BLaER1 treated with 17β-estradiol and CSF1 and Interleukin-3, amounts not matched to agents 10 nM and 100 nM (cell line): ENCODE results near the gene PLPP4.

Experiments used
- H3K27ac ChIP-seq, 11 experiments: shearing (Covaris generic); formaldehyde crosslinking; 2 replicates each; pipeline ENCODE4 v1.8.1; 2022
- H3K27me3 ChIP-seq, 11 experiments: shearing (Covaris generic); formaldehyde crosslinking; 2 replicates each; pipeline ENCODE4 v1.8.1; 2022
- H3K36me3 ChIP-seq, 11 experiments: shearing (Covaris generic); formaldehyde crosslinking; 2 replicates each; pipeline ENCODE4 v1.8.1; 2022
- H3K4me1 ChIP-seq, 10 experiments: shearing (Covaris generic); formaldehyde crosslinking; 2 replicates each; pipeline ENCODE4 v1.8.1; 2022
- H3K4me2 ChIP-seq, 11 experiments: shearing (Covaris generic); formaldehyde crosslinking; 2 replicates each; pipeline ENCODE4 v1.8.1; 2022
- H3K4me3 ChIP-seq, 10 experiments: shearing (Covaris generic); formaldehyde crosslinking; 2 replicates each; pipeline ENCODE4 v1.8.1; 2022
- H3K9ac ChIP-seq, 11 experiments: shearing (Covaris generic); formaldehyde crosslinking; 2 replicates each; pipeline ENCODE4 v1.8.1; 2022
- H3K9me3 ChIP-seq, 11 experiments: shearing (Covaris generic); formaldehyde crosslinking; replicated peaks in 1 of 11; 2 replicates each; pipeline ENCODE4 v1.8.1; 2022
- H4K20me1 ChIP-seq, 11 experiments: shearing (Covaris generic); formaldehyde crosslinking; 2 replicates each; pipeline ENCODE4 v1.8.1; 2022
- Cebpa-rat ChIP-seq, 11 experiments: shearing (Covaris generic); IDR thresholded peaks; 2 replicates each; pipeline ENCODE4 v1.8.1; 2022

PLPP4 gene

DNA sequence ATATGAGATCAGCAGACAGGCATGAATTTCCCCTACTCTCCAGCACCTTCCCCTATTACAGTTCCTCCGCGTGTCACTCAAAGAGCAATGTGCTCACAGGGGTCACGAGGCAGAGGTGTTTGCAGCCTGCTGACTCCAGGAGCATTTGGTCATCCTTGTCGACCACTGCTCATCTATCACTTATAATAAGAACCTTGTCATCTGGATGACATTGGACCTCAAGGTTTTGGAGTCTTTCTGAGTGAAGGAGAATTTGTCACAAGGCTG is 32.9 kb upstream of the PLPP4 start:
- H3K36me3 ChIP-seq: no peaks in the 10 kb centered on the region
- no peak overlapping the region for H3K4me3 ChIP-seq
- no peaks in the 10 kb centered on the region; a peak in 1 of 22 replicates for H3K27me3 ChIP-seq
- peaks cover 0 to 10% (median 0%) of the 10 kb centered on the region in 11 experiments; a peak in 3 of 22 replicates for H3K9me3 ChIP-seq
- no peaks in the 10 kb centered on the region for H4K20me1 ChIP-seq
- no peak overlapping the region for H3K4me2 ChIP-seq
- no peak overlapping the region for H3K9ac ChIP-seq
- no peak for TF ChIP-seq Cebpa-rat (IDR thresholded peaks at IDR 0.05)
- H3K4me1 ChIP-seq: peaks cover 0 to 22% (median 0%) of the 10 kb centered on the region in 10 experiments; a peak in 3 of 20 replicates
- H3K27ac ChIP-seq: no peak overlapping the region

DNA sequence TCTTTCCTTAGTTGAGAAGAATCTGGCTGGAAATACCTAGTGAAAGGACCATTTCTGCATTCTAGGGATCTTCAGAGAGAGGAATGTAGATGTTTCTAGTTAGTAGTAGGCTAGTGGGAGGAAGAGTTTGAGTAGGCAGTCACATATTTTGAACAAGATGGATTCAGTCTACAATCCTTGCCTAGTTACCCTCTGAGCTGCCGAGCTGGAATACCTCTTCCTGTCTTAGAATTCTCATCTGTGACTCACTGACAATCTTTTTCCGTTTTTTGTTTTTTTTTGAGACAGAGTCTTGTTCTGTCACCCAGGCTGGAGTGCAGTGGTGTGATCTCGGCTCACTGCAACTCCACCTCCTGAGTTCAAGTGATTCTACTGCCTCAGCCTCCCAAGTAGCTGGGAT is 30.7 kb upstream of the PLPP4 start:
- Histone ChIP-seq H3K27ac (no peak overlapping the region), H3K4me2 (peak overlapping the region in 1 of 11 experiments; percentile 17; a peak in 1 of 22 replicates), H3K27me3 (no peaks in the 10 kb centered on the region; a peak in 1 of 22 replicates), H3K9me3 (peaks cover 0 to 10% (median 0%) of the 10 kb centered on the region in 11 experiments; a peak in 3 of 22 replicates), H4K20me1 (no peaks in the 10 kb centered on the region), H3K4me1 (peaks cover 0 to 15% (median 0%) of the 10 kb centered on the region in 10 experiments; a peak in 2 of 20 replicates), H3K4me3 (no peak overlapping the region), H3K36me3 (no peaks in the 10 kb centered on the region), H3K9ac (no peak overlapping the region)
- TF ChIP-seq Cebpa-rat (IDR thresholded peaks at IDR 0.05): no peak

DNA sequence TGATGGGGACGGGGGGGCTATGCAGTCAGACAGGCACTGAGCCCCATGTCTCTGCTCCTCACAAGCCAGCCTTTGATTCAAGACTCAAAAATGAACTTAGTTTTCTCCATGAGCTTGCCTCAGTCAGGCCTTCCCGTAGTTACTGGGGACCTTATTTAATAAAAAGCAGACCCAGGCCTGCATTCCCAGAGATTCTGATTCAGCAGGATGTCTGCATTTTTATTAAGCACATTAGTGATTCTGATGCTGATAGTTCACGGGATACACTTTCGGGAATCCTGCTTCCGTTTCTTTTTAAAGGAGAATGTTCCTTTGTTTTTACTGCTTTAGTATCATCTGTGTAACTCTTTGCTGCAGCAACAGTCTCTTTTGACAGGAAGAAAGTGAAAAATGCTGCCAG is 28.3 kb upstream of the PLPP4 start:
- no peak overlapping the region for H3K27ac ChIP-seq
- no peaks in the 10 kb centered on the region for H4K20me1 ChIP-seq
- no peak overlapping the region for H3K9ac ChIP-seq
- no peaks in the 10 kb centered on the region for H3K36me3 ChIP-seq
- H3K27me3 ChIP-seq: no peaks in the 10 kb centered on the region
- peaks cover 0 to 10% (median 0%) of the 10 kb centered on the region in 11 experiments; a peak in 3 of 22 replicates for H3K9me3 ChIP-seq
- no peak for TF ChIP-seq Cebpa-rat (IDR thresholded peaks at IDR 0.05)
- 0 out of 20 replicates have a peak, but pooled peaks cover 0 to 4% (median 0%) of the 10 kb centered on the region in 10 experiments for H3K4me1 ChIP-seq
- no peak overlapping the region for H3K4me3 ChIP-seq
- H3K4me2 ChIP-seq: no peak overlapping the region

DNA sequence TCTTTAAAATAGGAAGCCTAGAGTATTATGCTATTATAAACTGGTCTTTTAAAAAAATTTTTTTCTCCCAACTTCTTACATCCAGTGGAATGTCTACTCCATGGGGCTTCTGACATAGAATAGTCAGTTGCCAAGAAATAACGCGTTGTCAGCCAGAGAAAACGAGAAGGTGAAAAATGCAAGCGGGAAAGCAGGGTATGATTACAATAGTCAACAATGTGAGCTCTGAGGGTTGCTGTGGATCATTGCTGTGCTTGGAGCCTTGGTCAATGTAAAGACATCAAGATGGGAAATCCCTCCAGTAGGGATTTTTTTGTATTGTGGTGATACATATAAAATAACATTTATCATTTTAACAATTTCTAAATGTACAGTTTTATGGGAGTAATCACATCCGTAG is 27.6 kb upstream of the PLPP4 start:
- Histone ChIP-seq H3K27me3 (no peaks in the 10 kb centered on the region), H3K4me3 (no peak overlapping the region), H3K4me2 (no peak overlapping the region), H4K20me1 (no peaks in the 10 kb centered on the region), H3K9ac (no peak overlapping the region), H3K27ac (no peak overlapping the region), H3K9me3 (peaks cover 0 to 10% (median 0%) of the 10 kb centered on the region in 11 experiments; a peak in 3 of 22 replicates), H3K36me3 (no peaks in the 10 kb centered on the region), H3K4me1 (no peaks in the 10 kb centered on the region)
- TF ChIP-seq Cebpa-rat (IDR thresholded peaks at IDR 0.05): no peak

DNA sequence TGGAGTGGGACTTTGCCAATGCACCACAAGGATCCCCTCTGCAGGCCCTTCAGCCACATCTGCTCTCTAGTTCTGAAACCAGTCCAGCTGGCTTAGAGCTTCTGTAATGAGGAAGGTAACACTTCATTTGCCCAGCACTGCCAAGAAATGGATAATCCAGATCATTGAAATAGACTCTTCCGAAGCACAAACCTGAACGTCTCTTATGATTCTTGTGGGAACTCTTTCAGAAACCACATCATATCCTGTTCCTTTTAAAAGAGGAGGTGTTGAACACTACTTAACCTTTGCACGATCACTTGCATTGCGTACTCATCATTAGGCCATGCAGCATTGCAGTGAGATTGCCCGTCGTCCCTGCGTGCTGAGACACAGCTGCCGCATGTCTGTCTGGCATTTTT is 25.8 kb upstream of the PLPP4 start:
- no peaks in the 10 kb centered on the region for H3K9me3 ChIP-seq
- no peak overlapping the region for H3K27ac ChIP-seq
- H3K4me2 ChIP-seq: no peak overlapping the region
- H3K27me3 ChIP-seq: no peaks in the 10 kb centered on the region
- no peaks in the 10 kb centered on the region for H3K36me3 ChIP-seq
- H4K20me1 ChIP-seq: no peaks in the 10 kb centered on the region
- no peaks in the 10 kb centered on the region for H3K4me1 ChIP-seq
- no peak overlapping the region for H3K4me3 ChIP-seq
- H3K9ac ChIP-seq: no peak overlapping the region
- TF ChIP-seq Cebpa-rat (IDR thresholded peaks at IDR 0.05): no peak

DNA sequence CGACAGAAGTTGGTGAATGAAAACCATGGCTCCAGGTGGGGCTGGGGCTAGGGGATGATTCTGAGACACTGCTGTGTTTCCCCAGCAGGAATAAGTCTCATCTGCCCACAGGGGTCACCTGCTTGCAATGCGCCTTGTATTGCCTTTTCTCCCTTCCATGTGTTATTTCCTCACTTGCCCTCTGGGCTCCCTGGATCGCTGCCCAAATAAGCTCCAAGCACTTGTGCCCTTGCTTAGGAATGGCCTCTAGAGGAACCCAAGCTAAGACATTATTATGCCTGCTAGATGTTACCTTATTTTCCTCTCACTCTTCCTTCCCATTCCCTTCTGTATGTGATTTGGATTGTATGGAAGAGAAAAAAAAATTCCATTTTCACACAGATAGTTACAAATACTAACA is 24.8 kb upstream of the PLPP4 start:
- Histone ChIP-seq H3K4me3 (no peak overlapping the region), H3K27me3 (no peaks in the 10 kb centered on the region), H3K36me3 (no peaks in the 10 kb centered on the region), H3K9me3 (no peaks in the 10 kb centered on the region), H3K4me2 (no peak overlapping the region), H3K27ac (no peak overlapping the region), H3K4me1 (peaks cover 0 to under 1% (median 0%) of the 10 kb centered on the region in 10 experiments; a peak in 1 of 20 replicates), H3K9ac (no peak overlapping the region), H4K20me1 (no peaks in the 10 kb centered on the region)
- no peak for TF ChIP-seq Cebpa-rat (IDR thresholded peaks at IDR 0.05)

DNA sequence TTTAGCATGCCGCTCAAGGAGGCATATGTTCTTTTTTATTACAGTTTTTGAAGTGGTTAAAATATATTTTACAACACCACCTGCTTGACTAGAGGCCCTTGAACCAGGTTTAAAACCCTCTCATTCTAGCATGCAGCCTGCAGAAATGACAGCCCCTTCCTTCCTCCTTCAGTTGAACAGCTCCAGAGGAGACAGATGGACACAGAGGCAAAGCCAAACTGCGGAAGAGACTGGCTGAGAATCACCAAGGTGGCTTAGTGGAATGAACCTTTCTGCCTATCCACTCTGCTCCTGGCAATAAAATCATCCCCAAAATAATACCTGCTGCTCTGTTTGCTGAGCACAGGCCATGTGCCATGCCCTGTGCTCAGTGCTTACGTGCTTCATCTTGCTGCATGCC is 23.9 kb upstream of the PLPP4 start:
- Histone ChIP-seq H3K27ac (no peak overlapping the region), H3K9me3 (no peaks in the 10 kb centered on the region), H3K4me2 (no peak overlapping the region), H3K4me3 (no peak overlapping the region), H3K36me3 (no peaks in the 10 kb centered on the region), H3K4me1 (peaks cover 0 to 7% (median 0%) of the 10 kb centered on the region in 10 experiments; a peak in 1 of 20 replicates), H3K27me3 (no peaks in the 10 kb centered on the region), H4K20me1 (no peaks in the 10 kb centered on the region), H3K9ac (no peak overlapping the region)
- TF ChIP-seq Cebpa-rat (IDR thresholded peaks at IDR 0.05): no peak

DNA sequence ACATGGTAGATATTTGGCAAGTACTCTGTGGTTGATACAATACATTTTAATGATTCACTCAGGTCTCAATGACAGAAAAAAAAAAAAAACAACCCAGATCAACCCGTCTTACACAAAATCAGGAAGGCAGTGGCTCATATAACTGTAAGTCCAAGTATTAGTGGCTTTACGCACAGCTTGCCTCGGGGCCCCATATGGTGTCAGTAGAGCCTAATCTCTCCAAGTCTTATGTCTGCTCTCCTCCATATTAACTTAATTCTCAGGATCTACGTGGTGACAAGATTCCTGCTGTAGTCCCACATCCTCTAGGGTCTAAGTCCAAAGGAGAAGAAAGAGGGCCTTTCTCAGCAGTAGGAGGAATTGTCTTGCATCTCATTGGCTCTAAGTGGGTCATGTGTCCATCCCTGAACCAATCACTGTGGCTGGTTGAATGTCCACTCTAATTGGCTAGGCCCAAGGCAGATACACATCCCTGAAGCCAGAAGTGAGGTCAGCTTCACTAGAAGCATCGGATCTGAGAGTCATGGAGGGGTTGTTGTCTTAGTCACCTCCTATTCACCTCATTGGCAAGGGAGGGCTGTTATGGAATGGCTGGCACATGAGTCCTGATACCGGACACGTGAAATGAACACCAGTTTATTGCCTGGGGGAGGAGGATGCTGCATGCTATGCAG is 20.5 kb upstream of the PLPP4 start:
- no peak overlapping the region for H3K4me3 ChIP-seq
- H3K36me3 ChIP-seq: no peaks in the 10 kb centered on the region
- H3K9me3 ChIP-seq: no peaks in the 10 kb centered on the region
- H3K9ac ChIP-seq: no peak overlapping the region
- no peak for TF ChIP-seq Cebpa-rat (IDR thresholded peaks at IDR 0.05)
- peaks cover 0 to 7% (median 0%) of the 10 kb centered on the region in 10 experiments; a peak in 1 of 20 replicates for H3K4me1 ChIP-seq
- no peaks in the 10 kb centered on the region for H3K27me3 ChIP-seq
- H4K20me1 ChIP-seq: no peaks in the 10 kb centered on the region
- H3K27ac ChIP-seq: peak overlapping the region in 1 of 11 experiments; percentile 4; a peak in 1 of 22 replicates
- no peak overlapping the region for H3K4me2 ChIP-seq

DNA sequence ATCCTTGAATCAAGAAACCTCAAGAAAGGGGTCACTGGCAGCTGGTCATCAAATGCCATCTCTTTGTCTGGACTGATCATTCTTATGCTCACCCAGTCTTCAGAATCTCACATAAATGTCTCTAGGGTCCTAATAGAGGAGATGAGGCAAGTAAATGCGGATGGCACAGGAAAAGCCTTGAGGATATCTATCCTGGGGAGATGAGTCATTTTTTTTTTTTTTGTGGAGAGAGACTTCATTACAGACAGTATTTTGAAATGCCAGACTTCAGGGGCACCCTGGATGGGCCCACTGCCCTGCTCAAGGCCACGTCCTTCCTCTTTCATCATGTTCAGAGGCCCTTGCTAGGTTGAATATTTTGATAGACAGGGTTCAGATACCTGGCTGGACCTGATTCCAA is 19.5 kb upstream of the PLPP4 start:
- Histone ChIP-seq H4K20me1 (no peaks in the 10 kb centered on the region), H3K4me2 (peak overlapping the region in 1 of 11 experiments; percentile 25; a peak in 2 of 22 replicates), H3K4me3 (no peak overlapping the region), H3K4me1 (peaks cover 0 to 7% (median 0%) of the 10 kb centered on the region in 10 experiments; a peak in 1 of 20 replicates), H3K27ac (peak overlapping the region in 1 of 11 experiments; percentile 4; a peak in 1 of 22 replicates), H3K36me3 (no peaks in the 10 kb centered on the region), H3K27me3 (no peaks in the 10 kb centered on the region), H3K9ac (no peak overlapping the region), H3K9me3 (no peaks in the 10 kb centered on the region)
- TF ChIP-seq Cebpa-rat (IDR thresholded peaks at IDR 0.05): no peak

DNA sequence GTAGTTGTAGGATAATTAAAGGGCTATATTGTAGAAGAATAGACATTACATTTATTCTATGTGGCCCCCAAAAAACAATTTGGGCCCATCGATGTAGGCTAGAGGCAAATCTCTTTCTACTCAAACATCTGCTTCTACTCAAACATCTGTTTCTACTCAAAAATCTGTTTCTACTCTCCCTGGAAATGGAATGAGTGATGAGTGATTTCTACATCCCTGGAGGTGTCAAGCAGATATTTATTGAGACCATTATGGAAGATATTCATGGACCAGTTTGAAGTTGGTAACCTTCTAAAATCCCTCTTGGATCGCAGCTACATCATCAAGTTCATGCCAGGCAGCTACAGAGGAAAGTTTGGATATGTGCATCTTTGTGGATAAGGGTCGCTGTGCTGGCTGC is 5.1 kb upstream of the PLPP4 start:
- no peaks in the 10 kb centered on the region for H3K36me3 ChIP-seq
- no peak overlapping the region for H3K27ac ChIP-seq
- no peaks in the 10 kb centered on the region for H3K4me1 ChIP-seq
- peaks cover 4 to 12% (median 9%) of the 10 kb centered on the region in 11 experiments; a peak in 18 of 22 replicates for H3K9me3 ChIP-seq
- TF ChIP-seq Cebpa-rat (IDR thresholded peaks at IDR 0.05): no peak
- H3K4me3 ChIP-seq: no peak overlapping the region
- no peaks in the 10 kb centered on the region for H4K20me1 ChIP-seq
- H3K4me2 ChIP-seq: no peak overlapping the region
- no peaks in the 10 kb centered on the region for H3K27me3 ChIP-seq
- H3K9ac ChIP-seq: no peak overlapping the region
